Loucy (cell line): ENCODE measurements around the gene CAST.

Experiments
- EZH2phosphoT487 ChIP-seq: fragments of 200-600 bp; IDR thresholded peaks from 2 replicates; pipeline ENCODE4 v1.6.1; 2018; ENCODE audit warnings: antibody characterized with exemption, mild to moderate bottlenecking, moderate library complexity, borderline replicate concordance
- TF ChIP-seq, protein P1 (sequence below): fragments of 200-600 bp; sonication (generic); conservative IDR thresholded peaks from 2 replicates; pipeline ENCODE4 v1.5.1; 2014; ENCODE audit warnings: mild to moderate bottlenecking, antibody characterized with exemption, low read length

DNA sequence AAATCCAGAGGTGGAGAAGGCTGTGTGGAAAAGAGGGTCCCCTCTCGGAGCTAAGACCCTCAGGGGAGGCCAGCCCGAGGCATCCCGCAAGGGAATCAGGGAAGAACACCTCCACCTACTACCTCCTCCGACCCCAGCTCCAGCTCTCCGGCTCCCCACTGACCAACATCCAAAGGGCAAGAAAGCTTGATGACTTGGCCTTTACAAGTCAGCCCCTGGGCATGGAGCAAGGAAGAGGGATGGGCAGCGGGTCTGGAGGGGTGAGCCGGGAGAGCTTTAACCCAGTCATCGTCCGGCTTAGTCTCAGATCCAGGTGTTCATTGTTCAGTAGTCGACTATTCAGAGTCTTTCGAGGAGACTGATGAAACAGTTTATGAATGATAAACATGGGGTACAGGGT, 113.5 kb downstream of the CAST start:
- TF ChIP-seq, protein P1, sequence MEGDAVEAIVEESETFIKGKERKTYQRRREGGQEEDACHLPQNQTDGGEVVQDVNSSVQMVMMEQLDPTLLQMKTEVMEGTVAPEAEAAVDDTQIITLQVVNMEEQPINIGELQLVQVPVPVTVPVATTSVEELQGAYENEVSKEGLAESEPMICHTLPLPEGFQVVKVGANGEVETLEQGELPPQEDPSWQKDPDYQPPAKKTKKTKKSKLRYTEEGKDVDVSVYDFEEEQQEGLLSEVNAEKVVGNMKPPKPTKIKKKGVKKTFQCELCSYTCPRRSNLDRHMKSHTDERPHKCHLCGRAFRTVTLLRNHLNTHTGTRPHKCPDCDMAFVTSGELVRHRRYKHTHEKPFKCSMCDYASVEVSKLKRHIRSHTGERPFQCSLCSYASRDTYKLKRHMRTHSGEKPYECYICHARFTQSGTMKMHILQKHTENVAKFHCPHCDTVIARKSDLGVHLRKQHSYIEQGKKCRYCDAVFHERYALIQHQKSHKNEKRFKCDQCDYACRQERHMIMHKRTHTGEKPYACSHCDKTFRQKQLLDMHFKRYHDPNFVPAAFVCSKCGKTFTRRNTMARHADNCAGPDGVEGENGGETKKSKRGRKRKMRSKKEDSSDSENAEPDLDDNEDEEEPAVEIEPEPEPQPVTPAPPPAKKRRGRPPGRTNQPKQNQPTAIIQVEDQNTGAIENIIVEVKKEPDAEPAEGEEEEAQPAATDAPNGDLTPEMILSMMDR: no peak
- no peak for TF ChIP-seq EZH2phosphoT487
